ENCODE results near the gene JCAD. TPM values are rescaled to one million over a fixed set of nuclear protein-coding genes. Genes with fewer than 3 reads are reported as not detected.
A peak's percentile ranks its signal among the peaks of the same experiment; 100 is the strongest.

JCAD gene
- total and polyA plus RNA-seq, 11 donors = 10.4 to 51.7 (median 21.8) TPM

GRCh38 chr10:30056767-30057355, 2.5 kb downstream of the JCAD start:
- WGBS, 4 donors = 48 to 62% (median 57%) methylated on average over 4 of the region's 4 CpGs
- TF ChIP-seq CTCF (IDR thresholded peaks at IDR 0.05) (no peak), POLR2A (IDR thresholded peaks at IDR 0.05) (no peak)
- peak overlapping the region; percentile 90 to 98 (median 94) for H3K27ac ChIP-seq
- DNase-seq (no peak), ATAC-seq (peak in 1 of 4 donors; percentile 6)
- no peaks in the 10 kb centered on the region for H3K9me3 ChIP-seq
- peaks cover 0 to 39% (median 0%) of the 10 kb centered on the region in 9 donors for H3K27me3 ChIP-seq
- peaks cover 0 to 34% (median 21%) of the 10 kb centered on the region in 12 donors for H3K4me1 ChIP-seq
- intact Hi-C loops (cut with DNase I) = loop anchor here in 3 of 10 donors (5.0 to 10.0 kb wide), 2 partner anchors 128 to 130 kb away; no protein-coding TSS in a partner anchor
- peak overlapping the region in 10 of 12 donors; percentile 72 to 97 (median 85) for H3K4me3 ChIP-seq
- H3K36me3 ChIP-seq = peaks cover 0 to 6% (median 0%) of the 10 kb centered on the region in 9 donors

- DNase-seq = no peak
- ATAC-seq = no peak
- peaks cover 0 to 6% (median 0%) of the 10 kb centered on the region in 9 donors for H3K36me3 ChIP-seq
- H3K4me3 ChIP-seq = peak overlapping the region in 8 of 12 donors; percentile 72 to 97 (median 85)
- TF ChIP-seq POLR2A (IDR thresholded peaks at IDR 0.05) (no peak), CTCF (IDR thresholded peaks at IDR 0.05) (no peak)
- 57 to 63% (median 58%) methylated on average over 1 of the region's 1 CpG for WGBS, 4 donors
- H3K4me1 ChIP-seq = peaks cover 0 to 38% (median 20%) of the 10 kb centered on the region in 12 donors
- peak overlapping the region; percentile 90 to 98 (median 94) for H3K27ac ChIP-seq
- H3K27me3 ChIP-seq = peaks cover 0 to 33% (median 0%) of the 10 kb centered on the region in 9 donors
- no peaks in the 10 kb centered on the region for H3K9me3 ChIP-seq
- intact Hi-C loops (cut with DNase I) = loop anchor here in 3 of 10 donors (5.0 to 10.0 kb wide), 2 partner anchors 129 to 131 kb away; no protein-coding TSS in a partner anchor
Observed at GRCh38 chr10:30056281-30056680, 3.1 kb downstream of the JCAD start.

DNA sequence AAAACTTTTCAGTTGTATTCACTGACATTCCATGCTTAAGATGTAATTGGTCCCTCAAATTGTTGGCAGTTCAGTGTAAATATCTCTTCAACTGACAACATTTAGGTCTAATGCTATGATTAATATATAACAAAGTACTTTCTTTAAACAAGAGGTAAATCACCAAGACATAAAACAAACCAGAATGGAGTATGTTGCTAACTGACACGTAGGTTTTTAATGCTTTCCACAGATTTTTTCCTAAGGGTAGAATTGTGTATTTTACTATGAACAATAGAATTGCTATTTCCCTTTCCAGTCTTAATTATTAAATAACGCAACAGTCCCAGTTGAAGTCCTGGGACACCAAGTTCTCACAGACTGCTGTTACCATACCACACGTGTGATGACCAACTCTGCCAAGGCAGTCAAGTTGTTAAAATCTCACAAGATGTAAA, 4.1 kb downstream of the JCAD start:
- Histone ChIP-seq H3K27ac (peak overlapping the region; percentile 90 to 98 (median 94)), H3K9me3 (no peaks in the 10 kb centered on the region), H3K4me1 (peaks cover 0 to 37% (median 21%) of the 10 kb centered on the region in 12 donors), H3K36me3 (peaks cover 0 to 6% (median 0%) of the 10 kb centered on the region in 9 donors), H3K4me3 (peak overlapping the region in 8 of 12 donors; percentile 17 to 90 (median 49)), H3K27me3 (peaks cover 0 to 28% (median 0%) of the 10 kb centered on the region in 9 donors)
- ATAC-seq (peak in 3 of 4 donors; percentile 11 to 58 (median 52)), DNase-seq (no peak)
- 39 to 66% (median 50%) methylated on average over 3 of the region's 3 CpGs for WGBS, 4 donors
- intact Hi-C loops (cut with DNase I) = loop anchor here in 3 of 10 donors (5.0 to 10.0 kb wide), 2 partner anchors 130 to 132 kb away; no protein-coding TSS in a partner anchor
- TF ChIP-seq POLR2A (IDR thresholded peaks at IDR 0.05) (no peak), CTCF (IDR thresholded peaks at IDR 0.05) (no peak)

DNA sequence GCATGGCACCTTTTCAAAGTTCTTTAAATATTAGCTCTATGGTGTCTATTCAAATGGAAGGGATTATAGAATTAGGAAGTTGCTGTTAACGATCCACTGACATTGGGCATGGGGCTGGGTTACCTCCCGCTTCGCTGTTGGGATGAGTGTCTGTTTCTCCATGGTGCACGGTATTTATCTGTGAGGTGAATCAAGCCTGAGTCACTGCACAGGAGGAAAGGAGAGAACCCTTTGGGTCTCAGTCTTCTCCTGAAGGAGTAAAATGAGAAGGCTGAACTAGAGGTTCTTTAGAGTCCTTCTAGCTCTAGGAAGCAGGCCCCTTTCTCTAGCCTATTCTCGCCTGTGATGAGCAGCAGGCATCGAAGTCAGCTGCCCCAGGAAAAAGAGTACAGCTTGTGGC, 7.3 kb downstream of the JCAD start:
- no peak overlapping the region for H3K4me3 ChIP-seq
- peak overlapping the region in 4 of 12 donors; percentile 2 to 42 (median 16) for H3K27ac ChIP-seq
- TF ChIP-seq CTCF (IDR thresholded peaks at IDR 0.05) (no peak), POLR2A (IDR thresholded peaks at IDR 0.05) (no peak)
- H3K9me3 ChIP-seq = no peaks in the 10 kb centered on the region
- peaks cover 0 to 15% (median 6%) of the 10 kb centered on the region in 9 donors for H3K36me3 ChIP-seq
- H3K4me1 ChIP-seq = peaks cover 0 to 54% (median 26%) of the 10 kb centered on the region in 12 donors
- ATAC-seq (no peak), DNase-seq (no peak)
- H3K27me3 ChIP-seq = peaks cover 0 to 22% (median 0%) of the 10 kb centered on the region in 9 donors
- intact Hi-C loops (cut with DNase I) = loop anchor here in 2 of 10 donors (10.0 kb wide), 1 partner anchor 133 kb away; no protein-coding TSS in a partner anchor
- WGBS, 4 donors = 72 to 83% (median 77%) methylated on average over 6 of the region's 6 CpGs
